ENCODE data around the gene CSNK1G2.

GRCh38 chr19:2016041-2016807 lies 75.3 kb downstream of the CSNK1G2 start:
- TF ChIP-seq, protein P1, sequence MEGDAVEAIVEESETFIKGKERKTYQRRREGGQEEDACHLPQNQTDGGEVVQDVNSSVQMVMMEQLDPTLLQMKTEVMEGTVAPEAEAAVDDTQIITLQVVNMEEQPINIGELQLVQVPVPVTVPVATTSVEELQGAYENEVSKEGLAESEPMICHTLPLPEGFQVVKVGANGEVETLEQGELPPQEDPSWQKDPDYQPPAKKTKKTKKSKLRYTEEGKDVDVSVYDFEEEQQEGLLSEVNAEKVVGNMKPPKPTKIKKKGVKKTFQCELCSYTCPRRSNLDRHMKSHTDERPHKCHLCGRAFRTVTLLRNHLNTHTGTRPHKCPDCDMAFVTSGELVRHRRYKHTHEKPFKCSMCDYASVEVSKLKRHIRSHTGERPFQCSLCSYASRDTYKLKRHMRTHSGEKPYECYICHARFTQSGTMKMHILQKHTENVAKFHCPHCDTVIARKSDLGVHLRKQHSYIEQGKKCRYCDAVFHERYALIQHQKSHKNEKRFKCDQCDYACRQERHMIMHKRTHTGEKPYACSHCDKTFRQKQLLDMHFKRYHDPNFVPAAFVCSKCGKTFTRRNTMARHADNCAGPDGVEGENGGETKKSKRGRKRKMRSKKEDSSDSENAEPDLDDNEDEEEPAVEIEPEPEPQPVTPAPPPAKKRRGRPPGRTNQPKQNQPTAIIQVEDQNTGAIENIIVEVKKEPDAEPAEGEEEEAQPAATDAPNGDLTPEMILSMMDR (IDR thresholded peaks at IDR 0.05): no peak
- TF ChIP-seq POLR2A (IDR thresholded peaks at IDR 0.05): no peak
